Glutamatergic neuron (in vitro differentiated cells): ENCODE results near the gene ANKRD13A. TPM values are rescaled to one million over a fixed set of nuclear protein-coding genes. Genes with fewer than 3 reads are reported as not detected.

Source experiments
- DNase-seq: peaks from one replicate; pipeline ENCODE4 v3.0.0; 2022
- H3K27ac Mint-ChIP-seq: one replicate; pipeline ENCODE4 v1.8.0; 2020; ENCODE audit warnings: mild to moderate bottlenecking, mixed read lengths, inconsistent platforms; ENCODE audit not compliant: unreplicated experiment
- H3K27me3 Mint-ChIP-seq: one replicate; pipeline ENCODE4 v1.8.0; 2020; ENCODE audit warnings: mild to moderate bottlenecking, moderate library complexity, mixed read lengths, inconsistent platforms; ENCODE audit not compliant: unreplicated experiment
- H3K36me3 Mint-ChIP-seq: one replicate; pipeline ENCODE4 v1.8.0; 2020; ENCODE audit warnings: mild to moderate bottlenecking, mixed read lengths, inconsistent platforms; ENCODE audit not compliant: unreplicated experiment
- H3K4me1 Mint-ChIP-seq: one replicate; pipeline ENCODE4 v1.8.0; 2020; ENCODE audit warnings: mild to moderate bottlenecking, low read depth, mixed read lengths, inconsistent platforms; ENCODE audit not compliant: unreplicated experiment
- H3K4me3 Mint-ChIP-seq: one replicate; pipeline ENCODE4 v1.8.0; 2020; ENCODE audit warnings: mild to moderate bottlenecking, mixed read lengths, inconsistent platforms; ENCODE audit not compliant: unreplicated experiment
- H3K9me3 Mint-ChIP-seq: one replicate; pipeline ENCODE4 v1.8.0; 2020; ENCODE audit warnings: mild to moderate bottlenecking, moderate library complexity, mixed read lengths, inconsistent platforms; ENCODE audit not compliant: unreplicated experiment
- total RNA-seq: library from RNA; stranded (reverse); fragmentation: NEBNext Ultra II Directional; extraction: Animal tissue kit (Norgen Biotek cat#: 25700); gene quantifications from one replicate; pipeline ENCODE4 v1.2.1, GENCODE V29; 2021; ENCODE audit not compliant: unreplicated experiment
- TF ChIP-seq, protein P1 (sequence below): fragments of 200-600 bp; sonication (generic); IDR thresholded peaks from one replicate; pipeline ENCODE4 v1.5.0; 2021; ENCODE audit not compliant: partially characterized antibody, unreplicated experiment

ANKRD13A gene
- total RNA-seq, 1 donor from 2014 or later = 139 TPM

DNA sequence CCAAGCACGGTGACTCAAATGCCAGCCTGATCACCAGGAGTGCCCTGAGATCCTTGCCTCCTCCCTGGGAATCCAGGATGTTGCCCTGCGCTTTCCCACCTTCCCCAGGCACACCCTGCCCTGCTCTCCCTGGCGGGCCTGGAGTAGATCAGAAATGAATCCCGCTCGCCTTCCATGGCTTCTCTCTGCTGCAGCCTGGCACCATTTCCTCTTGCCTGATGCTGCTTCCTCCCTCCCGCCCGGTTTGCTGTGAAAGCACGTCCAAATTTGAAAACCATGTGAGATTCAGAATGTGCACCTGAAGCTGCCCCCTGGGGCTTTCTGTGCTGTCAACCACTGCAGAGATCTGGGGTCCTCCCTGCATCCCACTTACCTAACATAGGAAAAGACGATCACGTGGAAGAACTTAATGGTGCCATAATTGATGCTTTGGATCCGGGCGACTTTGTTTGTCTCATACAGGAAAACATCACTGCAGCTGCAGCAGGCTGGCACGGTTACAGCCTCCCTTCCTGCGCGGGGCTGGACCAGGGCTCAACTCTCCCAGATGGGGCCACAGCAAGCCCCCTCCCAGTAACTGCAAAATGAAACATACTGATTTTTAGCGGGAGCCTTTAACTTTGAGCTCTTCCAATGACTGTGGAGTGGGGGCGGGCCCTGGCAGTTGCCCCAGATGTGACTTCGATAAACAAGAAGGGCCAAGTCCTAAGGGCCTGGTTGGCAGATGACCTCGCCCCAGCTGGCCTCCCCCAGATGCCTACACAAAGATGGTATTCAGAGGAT is 74.0 kb downstream of the ANKRD13A start:
- peaks cover 8% of the 10 kb centered on the region for H3K4me1 Mint-ChIP-seq

DNA sequence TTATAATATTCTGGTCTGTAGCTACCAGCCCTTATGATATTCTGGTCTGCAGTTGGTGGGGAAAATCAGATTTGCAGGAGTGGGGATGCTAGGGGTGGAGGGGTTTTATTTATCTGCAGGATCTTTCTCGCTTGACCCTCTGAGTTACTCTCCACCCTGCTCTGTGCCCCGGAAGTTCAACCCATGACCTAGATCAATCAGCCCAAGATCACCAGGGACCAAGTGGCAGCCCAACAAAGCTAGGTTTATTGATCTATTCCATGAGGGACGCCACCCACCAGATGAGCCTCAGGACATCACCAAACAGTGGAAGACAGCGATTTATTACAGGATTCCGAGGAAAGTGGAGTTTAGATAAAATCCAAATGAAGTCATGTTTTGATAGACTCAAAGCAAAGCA is 74.9 kb downstream of the ANKRD13A start:
- TF ChIP-seq, protein P1, sequence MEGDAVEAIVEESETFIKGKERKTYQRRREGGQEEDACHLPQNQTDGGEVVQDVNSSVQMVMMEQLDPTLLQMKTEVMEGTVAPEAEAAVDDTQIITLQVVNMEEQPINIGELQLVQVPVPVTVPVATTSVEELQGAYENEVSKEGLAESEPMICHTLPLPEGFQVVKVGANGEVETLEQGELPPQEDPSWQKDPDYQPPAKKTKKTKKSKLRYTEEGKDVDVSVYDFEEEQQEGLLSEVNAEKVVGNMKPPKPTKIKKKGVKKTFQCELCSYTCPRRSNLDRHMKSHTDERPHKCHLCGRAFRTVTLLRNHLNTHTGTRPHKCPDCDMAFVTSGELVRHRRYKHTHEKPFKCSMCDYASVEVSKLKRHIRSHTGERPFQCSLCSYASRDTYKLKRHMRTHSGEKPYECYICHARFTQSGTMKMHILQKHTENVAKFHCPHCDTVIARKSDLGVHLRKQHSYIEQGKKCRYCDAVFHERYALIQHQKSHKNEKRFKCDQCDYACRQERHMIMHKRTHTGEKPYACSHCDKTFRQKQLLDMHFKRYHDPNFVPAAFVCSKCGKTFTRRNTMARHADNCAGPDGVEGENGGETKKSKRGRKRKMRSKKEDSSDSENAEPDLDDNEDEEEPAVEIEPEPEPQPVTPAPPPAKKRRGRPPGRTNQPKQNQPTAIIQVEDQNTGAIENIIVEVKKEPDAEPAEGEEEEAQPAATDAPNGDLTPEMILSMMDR = no peak
- peaks cover under 1% of the 10 kb centered on the region for H3K27me3 Mint-ChIP-seq
- DNase-seq = no peak
- no peak overlapping the region for H3K4me3 Mint-ChIP-seq
- H3K36me3 Mint-ChIP-seq = no peaks in the 10 kb centered on the region
- peaks cover 3% of the 10 kb centered on the region for H3K9me3 Mint-ChIP-seq
- peak overlapping the region; percentile 20 for H3K27ac Mint-ChIP-seq
- H3K4me1 Mint-ChIP-seq = peaks cover 8% of the 10 kb centered on the region

More for the DNA sequence above, 74.0 kb downstream of the ANKRD13A start:
- Mint-ChIP-seq H3K27ac (no peak overlapping the region), H3K27me3 (peaks cover 2% of the 10 kb centered on the region), H3K4me3 (no peak overlapping the region), H3K36me3 (no peaks in the 10 kb centered on the region), H3K9me3 (peaks cover 3% of the 10 kb centered on the region)
- TF ChIP-seq, protein P1 = no peak
- DNase-seq = no peak

DNA sequence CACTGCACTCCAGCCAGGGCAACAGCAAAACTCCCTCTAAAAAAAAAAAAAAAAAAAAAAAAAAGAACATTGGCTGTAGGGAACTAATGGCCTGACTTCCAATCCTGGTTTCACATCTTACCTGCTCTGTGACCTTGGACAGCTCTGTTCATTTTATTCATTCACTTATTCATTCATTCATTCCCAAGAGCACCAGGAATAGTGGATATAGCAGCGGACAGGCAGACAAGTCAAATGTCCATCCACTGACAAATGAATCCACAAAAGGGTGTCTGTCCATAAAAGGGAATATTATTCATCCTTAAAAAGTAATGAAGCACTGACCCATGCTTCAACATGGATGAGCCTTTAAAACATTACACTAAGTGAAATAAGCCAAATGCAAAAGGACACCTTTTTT is 76.7 kb downstream of the ANKRD13A start:
- peaks cover 2% of the 10 kb centered on the region for H3K27me3 Mint-ChIP-seq
- no peak overlapping the region for H3K27ac Mint-ChIP-seq
- no peaks in the 10 kb centered on the region for H3K36me3 Mint-ChIP-seq
- H3K4me3 Mint-ChIP-seq = no peak overlapping the region
- DNase-seq = no peak
- peaks cover 8% of the 10 kb centered on the region for H3K4me1 Mint-ChIP-seq
- TF ChIP-seq, protein P1 = no peak
- peaks cover 3% of the 10 kb centered on the region for H3K9me3 Mint-ChIP-seq

DNA sequence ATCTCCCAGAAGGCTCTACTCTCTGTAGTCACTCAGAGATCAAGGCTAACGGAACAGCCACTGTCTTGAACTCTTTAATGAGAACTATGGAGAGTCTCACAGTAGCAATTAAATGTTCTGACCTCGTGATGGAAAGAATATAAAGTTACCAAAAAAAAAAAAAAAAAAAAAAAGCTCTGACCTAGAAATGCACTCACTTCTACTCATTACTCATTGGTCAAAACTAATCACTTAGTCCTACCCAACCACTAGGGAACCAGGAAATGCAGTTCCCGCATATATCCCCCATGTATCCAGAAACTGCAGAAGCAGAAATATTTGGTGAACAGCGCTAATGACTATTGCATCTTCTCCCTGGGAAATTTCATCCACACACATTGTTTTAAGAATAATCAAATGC is 78.6 kb downstream of the ANKRD13A start:
- Mint-ChIP-seq H3K9me3 (no peaks in the 10 kb centered on the region), H3K27ac (no peak overlapping the region), H3K27me3 (peaks cover 2% of the 10 kb centered on the region), H3K36me3 (no peaks in the 10 kb centered on the region), H3K4me3 (no peak overlapping the region), H3K4me1 (peaks cover 8% of the 10 kb centered on the region)
- TF ChIP-seq, protein P1 = no peak
- DNase-seq = no peak
